Measurements from ENCODE around the gene RPS27. TPM values are rescaled to one million over a fixed set of nuclear protein-coding genes. Genes with fewer than 3 reads are reported as not detected.

The RPS27 gene
- total RNA-seq, 1 donor from 2014 or later, result 2,665 TPM

DNA sequence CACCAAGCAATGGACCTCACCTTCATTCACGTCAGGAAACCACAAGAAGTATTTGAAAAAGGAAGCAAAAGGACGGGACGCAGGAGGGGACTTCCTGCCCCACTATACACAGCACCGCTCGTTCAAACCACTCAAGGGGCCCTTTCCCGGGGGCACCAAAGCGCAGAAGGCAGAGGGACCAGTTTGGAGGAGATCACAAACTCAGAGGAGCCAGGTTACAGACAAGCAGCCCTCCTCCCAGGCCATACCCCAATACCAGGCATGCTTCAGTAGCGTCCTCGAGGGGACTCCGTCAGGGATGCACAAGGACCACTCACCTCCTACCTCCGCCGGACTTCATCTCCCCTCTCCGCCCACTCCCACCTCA lies 32.8 kb upstream of the RPS27 start:
- TF ChIP-seq, protein P1, sequence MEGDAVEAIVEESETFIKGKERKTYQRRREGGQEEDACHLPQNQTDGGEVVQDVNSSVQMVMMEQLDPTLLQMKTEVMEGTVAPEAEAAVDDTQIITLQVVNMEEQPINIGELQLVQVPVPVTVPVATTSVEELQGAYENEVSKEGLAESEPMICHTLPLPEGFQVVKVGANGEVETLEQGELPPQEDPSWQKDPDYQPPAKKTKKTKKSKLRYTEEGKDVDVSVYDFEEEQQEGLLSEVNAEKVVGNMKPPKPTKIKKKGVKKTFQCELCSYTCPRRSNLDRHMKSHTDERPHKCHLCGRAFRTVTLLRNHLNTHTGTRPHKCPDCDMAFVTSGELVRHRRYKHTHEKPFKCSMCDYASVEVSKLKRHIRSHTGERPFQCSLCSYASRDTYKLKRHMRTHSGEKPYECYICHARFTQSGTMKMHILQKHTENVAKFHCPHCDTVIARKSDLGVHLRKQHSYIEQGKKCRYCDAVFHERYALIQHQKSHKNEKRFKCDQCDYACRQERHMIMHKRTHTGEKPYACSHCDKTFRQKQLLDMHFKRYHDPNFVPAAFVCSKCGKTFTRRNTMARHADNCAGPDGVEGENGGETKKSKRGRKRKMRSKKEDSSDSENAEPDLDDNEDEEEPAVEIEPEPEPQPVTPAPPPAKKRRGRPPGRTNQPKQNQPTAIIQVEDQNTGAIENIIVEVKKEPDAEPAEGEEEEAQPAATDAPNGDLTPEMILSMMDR (IDR thresholded peaks at IDR 0.05; ENCODE audit: unreplicated experiment), result no peak
- Mint-ChIP-seq H3K36me3 (ENCODE audit: low read depth, unreplicated experiment) (peaks cover 24% of the 10 kb centered on the region), H3K4me3 (ENCODE audit: unreplicated experiment) (peak overlapping the region; percentile 100), H3K9me3 (ENCODE audit: unreplicated experiment) (no peaks in the 10 kb centered on the region), H3K27ac (ENCODE audit: unreplicated experiment) (peak overlapping the region; percentile 97), H3K27me3 (ENCODE audit: unreplicated experiment) (peaks cover 17% of the 10 kb centered on the region), H3K4me1 (ENCODE audit: unreplicated experiment) (peaks cover 58% of the 10 kb centered on the region)
- DNase-seq (ENCODE audit: low spot score), result no peak

DNA sequence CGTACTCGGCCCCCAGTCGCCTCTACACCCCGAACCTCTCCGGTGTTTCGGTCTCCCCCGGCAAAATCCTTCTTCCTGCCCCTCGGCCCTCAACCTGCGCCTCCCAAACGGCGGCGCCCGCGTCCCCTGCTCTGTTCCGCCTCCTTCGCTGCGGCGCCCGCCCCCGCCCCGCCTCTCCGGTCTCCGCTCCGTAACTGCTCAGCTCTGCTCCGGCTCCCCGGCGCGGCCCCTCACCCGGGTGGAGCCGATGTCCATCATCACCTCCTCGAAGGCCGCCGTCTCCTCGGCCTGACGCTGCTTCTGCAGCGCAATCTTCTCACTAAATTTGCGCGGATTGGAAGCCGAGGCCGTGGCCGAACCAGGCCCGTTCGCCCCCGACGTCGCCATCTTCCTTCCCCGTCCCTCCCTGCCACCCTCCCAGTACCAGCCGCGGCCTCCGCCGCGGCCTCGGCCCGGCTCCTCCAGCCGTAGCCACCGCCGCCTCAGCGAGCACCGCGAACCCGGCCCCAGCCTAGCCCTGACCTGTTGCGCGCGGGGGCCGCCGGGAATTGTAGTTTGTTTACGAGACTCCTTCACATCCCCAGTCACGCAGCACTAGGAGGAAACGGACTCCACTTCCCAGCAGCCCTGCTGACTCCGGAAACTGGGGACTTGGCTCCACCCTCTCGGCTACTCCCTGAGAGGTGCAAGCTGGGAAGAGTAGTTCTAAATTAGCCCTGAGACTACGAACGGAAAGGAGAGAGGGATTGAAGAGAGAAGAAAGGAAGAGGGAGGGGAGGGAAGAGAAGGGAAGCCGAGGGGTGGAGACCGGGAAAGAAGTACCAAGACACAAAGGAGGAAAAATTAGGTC lies 32.2 kb upstream of the RPS27 start, which contains the start of gene CRTC2:
Gene CRTC2 (minus strand): TSS at position 502 of the 850 bp plus-strand sequence. CDS start 115 bp downstream, at position 387.
- no peaks in the 10 kb centered on the region for H3K9me3 Mint-ChIP-seq (ENCODE audit: unreplicated experiment)
- H3K36me3 Mint-ChIP-seq (ENCODE audit: low read depth, unreplicated experiment), result peaks cover 22% of the 10 kb centered on the region
- DNase-seq (ENCODE audit: low spot score), result peak; percentile 94
- H3K4me1 Mint-ChIP-seq (ENCODE audit: unreplicated experiment), result peaks cover 58% of the 10 kb centered on the region
- H3K27me3 Mint-ChIP-seq (ENCODE audit: unreplicated experiment), result peaks cover 17% of the 10 kb centered on the region
- peak within 1 kb of the TSS; percentile 100 for H3K4me3 Mint-ChIP-seq (ENCODE audit: unreplicated experiment)
- peak within 1 kb of the TSS; percentile 97 for H3K27ac Mint-ChIP-seq (ENCODE audit: unreplicated experiment)
- TF ChIP-seq, protein P1 (IDR thresholded peaks at IDR 0.05; ENCODE audit: unreplicated experiment), result no peak

DNA sequence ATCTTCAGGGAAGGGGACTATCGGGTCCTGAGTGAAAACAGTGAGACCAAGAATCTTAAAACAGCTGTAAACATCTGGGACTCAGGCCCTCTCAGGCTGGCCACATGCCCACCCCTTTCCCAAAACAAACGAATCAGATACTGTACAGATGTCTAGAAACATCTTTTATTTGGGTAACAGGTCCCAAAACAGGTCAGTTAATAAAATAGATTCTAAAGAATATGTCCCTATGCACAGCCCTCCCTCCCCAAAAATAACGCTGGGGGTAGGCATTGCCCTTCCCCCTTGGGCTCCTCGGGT lies 31.7 kb upstream of the RPS27 start:
- DNase-seq (ENCODE audit: low spot score), result no peak
- H3K27ac Mint-ChIP-seq (ENCODE audit: unreplicated experiment), result peak overlapping the region; percentile 80
- TF ChIP-seq, protein P1 (IDR thresholded peaks at IDR 0.05; ENCODE audit: unreplicated experiment), result no peak
- peaks cover 62% of the 10 kb centered on the region for H3K4me1 Mint-ChIP-seq (ENCODE audit: unreplicated experiment)
- peaks cover 17% of the 10 kb centered on the region for H3K36me3 Mint-ChIP-seq (ENCODE audit: low read depth, unreplicated experiment)
- peaks cover 21% of the 10 kb centered on the region for H3K27me3 Mint-ChIP-seq (ENCODE audit: unreplicated experiment)
- H3K4me3 Mint-ChIP-seq (ENCODE audit: unreplicated experiment), result peak overlapping the region; percentile 100
- no peaks in the 10 kb centered on the region for H3K9me3 Mint-ChIP-seq (ENCODE audit: unreplicated experiment)

GRCh38 chr1:153959454-153959853 lies 31.1 kb upstream of the RPS27 start:
- TF ChIP-seq, protein P1 (IDR thresholded peaks at IDR 0.05; ENCODE audit: unreplicated experiment), result no peak
- Mint-ChIP-seq H3K27me3 (ENCODE audit: unreplicated experiment) (peaks cover 18% of the 10 kb centered on the region), H3K27ac (ENCODE audit: unreplicated experiment) (peak overlapping the region; percentile 80), H3K36me3 (ENCODE audit: low read depth, unreplicated experiment) (peaks cover 12% of the 10 kb centered on the region), H3K9me3 (ENCODE audit: unreplicated experiment) (no peaks in the 10 kb centered on the region), H3K4me1 (ENCODE audit: unreplicated experiment) (peaks cover 60% of the 10 kb centered on the region), H3K4me3 (ENCODE audit: unreplicated experiment) (peak overlapping the region; percentile 100)
- DNase-seq (ENCODE audit: low spot score), result no peak

DNA sequence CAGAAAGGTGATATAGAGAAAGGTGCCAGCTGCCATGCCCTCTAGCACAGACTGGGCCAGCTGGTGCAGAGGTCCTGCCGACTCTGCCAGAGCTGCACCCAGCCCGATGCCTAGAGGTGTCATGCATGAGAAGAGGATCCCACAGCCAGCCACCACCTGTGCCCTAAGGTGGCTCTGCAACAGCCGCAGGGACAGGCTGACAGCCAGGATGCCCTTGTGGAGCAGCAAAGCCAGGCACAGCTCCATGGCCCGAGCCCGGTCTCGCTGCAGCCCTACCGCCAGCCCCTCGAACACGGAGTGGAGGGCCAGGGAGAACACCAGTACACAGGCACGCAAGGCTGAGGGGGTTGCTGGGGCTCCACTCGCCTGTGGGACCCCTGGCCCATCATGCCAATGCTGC lies 30.4 kb upstream of the RPS27 start:
- TF ChIP-seq, protein P1 (IDR thresholded peaks at IDR 0.05; ENCODE audit: unreplicated experiment), result no peak
- Mint-ChIP-seq H3K27me3 (ENCODE audit: unreplicated experiment) (peaks cover 18% of the 10 kb centered on the region), H3K9me3 (ENCODE audit: unreplicated experiment) (no peaks in the 10 kb centered on the region), H3K4me1 (ENCODE audit: unreplicated experiment) (peaks cover 63% of the 10 kb centered on the region), H3K27ac (ENCODE audit: unreplicated experiment) (no peak overlapping the region), H3K4me3 (ENCODE audit: unreplicated experiment) (no peak overlapping the region), H3K36me3 (ENCODE audit: low read depth, unreplicated experiment) (peaks cover 11% of the 10 kb centered on the region)
- DNase-seq (ENCODE audit: low spot score), result no peak

All from endothelial cell (in vitro differentiated cells).